Activated CD4-positive, alpha-beta T cell treated with anti-CD3 and anti-CD28 coated beads for 24 hours (primary cell): ENCODE data around the gene DNAJB9.

ENCODE experiments used
- DNase-seq, 2 donors: peaks; one replicate each; pipeline ENCODE4 v3.0.0-alpha.2; 2020; ENCODE audit warnings: low read depth in 2 of 2

The DNAJB9 gene

DNA sequence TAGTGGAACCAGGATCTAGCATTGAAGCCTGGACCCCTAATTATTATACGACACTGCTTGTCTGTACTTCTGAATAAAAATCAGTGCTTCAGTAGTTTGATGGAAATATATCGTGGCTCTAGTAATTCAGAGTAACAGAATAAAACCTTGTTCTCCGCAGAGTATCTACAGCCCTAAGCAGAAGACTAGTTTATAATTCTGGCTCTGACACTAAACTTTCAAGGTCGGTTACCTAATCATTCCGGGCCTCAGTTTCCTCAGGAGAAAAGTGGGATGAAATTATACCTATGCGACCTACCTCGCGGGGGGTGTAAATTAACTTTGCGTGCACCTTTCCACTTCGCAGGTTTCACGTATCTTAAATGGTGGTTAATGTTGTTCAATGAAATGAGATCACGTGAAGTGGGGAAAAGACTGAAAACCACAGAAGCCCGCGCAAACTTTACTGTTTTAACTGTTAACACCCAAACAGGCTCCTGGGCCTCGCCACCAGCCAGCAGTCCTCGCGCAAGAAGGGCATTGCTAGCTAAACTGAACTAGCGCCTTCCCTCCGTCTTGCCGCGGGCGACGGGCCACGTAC is 783 bp upstream of the DNAJB9 start:
- DNase-seq: peak in 1 of 2 donors; percentile 25

DNA sequence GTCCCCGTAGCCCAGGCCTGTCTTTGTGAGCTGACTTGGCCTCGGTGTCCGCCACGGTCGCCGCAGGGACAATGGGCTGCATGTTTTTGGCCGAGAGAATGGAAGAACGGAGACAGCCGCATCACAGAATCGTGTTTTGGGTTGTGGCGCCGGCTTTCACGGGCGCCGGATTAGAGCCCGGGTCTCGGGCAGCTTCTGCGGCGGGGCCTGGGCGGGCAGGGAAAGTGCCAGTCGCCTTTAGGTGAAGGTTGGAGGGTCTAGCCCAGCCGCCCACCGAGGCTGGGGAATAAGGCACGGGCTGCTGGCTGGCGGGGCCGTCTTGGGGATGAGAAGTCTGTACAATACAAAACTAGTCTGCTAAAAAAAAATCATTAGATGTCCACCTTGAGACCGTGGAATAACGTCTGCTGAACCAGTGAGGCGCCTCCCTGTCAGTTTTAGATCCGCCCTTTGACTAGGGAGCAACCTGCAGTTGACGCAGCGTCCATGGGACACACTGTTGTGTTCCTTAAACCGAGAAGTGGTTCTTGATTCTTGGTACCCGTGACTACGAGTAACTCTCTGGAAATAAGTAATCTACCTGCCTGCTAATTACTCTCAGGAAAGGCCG is 577 bp downstream of the DNAJB9 start:
- peak; percentile 14 to 22 for DNase-seq

DNA sequence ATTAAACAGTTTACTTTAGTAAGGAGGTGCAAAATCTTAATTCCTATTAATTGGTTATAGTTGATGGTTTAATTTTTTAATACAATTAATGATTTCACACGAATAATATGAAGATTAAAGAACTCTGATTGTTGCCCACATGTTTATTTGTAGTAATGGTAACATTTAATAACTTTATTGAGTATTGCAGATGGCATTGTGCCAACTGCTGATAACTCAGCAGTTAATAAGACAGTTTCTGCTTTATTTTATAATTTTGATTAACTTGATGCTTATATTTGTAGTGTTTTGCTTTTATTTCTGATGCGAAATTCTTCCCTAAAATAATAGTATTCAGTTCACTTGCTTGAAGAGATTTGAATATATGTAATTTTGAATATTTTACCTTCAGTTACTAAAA is 2.8 kb downstream of the DNAJB9 start:
- DNase-seq: no peak

- no peak for DNase-seq
These were observed 5.5 kb downstream of the DNAJB9 start for GRCh38 chr7:108575156-108575555.

DNA sequence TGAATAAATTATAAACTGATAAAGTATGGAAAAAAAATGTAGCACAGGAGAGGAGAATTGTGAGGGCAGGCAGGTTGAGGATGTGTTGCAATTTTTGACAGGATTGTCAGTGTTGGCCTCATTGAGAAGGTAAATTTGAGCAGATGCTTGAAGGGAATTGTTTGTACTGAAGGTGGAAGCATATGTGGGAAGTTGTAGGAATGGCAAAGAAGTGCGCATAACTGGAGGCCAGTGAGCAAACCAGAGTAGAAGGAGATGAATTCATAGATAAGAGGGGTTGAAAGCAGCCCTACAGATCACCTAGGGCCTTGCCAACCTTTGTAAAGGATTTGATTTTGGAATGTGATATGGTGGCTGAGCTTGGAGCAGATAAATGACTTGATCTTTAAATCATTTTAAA is 6.4 kb downstream of the DNAJB9 start:
- no peak for DNase-seq

DNA sequence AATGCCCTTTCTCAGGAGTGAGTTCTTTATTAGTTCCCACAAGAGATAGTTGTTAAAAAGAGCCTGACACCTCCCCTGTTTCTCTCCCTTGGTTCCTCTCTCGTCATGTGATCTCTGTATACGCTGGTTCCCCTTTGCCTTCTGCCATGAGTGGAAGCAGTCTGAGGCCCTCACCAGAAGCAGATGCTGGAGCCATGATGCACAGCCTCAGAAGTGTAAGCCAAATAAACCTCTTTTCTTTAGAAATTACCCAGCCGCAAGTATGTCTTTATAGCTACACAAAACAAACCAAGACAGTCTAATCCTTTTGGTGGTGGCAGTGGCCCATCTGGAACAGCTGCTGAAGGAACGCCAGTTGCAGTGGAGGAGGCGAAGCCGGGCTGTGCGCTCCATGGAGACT is 9.3 kb downstream of the DNAJB9 start:
- no peak for DNase-seq

GRCh38 chr7:108580298-108580697 is 10.6 kb downstream of the DNAJB9 start:
- DNase-seq: no peak

GRCh38 chr7:108581655-108582491 is 12.2 kb downstream of the DNAJB9 start:
- no peak for DNase-seq

- no peak for DNase-seq
These were observed 14.5 kb downstream of the DNAJB9 start for GRCh38 chr7:108584211-108584610.

DNA sequence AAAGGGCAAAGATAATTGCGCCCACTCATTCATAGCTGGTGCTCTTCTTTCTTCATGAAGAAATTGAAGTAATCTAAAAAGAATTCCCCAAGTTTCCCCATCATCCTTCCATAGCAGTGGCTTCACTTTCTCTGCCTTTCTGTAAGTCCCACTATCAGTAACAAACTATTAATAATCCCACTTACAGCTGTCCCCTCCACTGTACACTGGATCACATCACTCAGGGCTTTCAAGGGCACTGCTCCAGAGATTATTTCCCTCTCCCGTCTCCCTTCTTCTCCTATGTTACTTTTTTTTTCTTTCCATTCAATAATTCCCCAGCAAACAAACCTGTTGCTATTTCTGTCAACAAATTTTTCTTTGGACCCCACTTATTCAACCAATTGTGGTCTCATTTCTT is 16.2 kb downstream of the DNAJB9 start:
- no peak for DNase-seq

DNA sequence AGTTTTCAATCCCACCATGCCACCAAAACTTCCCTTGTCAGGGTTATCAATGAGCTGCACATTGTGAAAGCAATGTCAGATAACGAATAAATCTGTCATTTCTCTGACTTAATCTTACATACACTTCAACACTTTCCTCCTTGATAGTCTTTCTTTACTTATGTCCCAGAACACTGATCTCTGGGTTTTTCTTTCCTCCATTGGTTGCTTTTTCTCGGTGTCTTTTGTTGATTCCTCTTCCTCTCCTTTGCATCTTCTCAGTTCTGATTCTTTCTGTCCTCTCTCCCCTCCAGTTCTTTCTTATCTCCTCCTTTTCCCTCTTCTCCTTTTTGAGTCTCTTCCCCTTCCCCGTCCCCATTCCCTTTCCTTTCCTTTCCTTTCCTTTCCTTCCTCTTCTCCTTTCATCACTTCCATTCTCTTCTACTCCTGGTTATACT is 16.6 kb downstream of the DNAJB9 start:
- no peak for DNase-seq

- DNase-seq: no peak
These were observed 19.5 kb downstream of the DNAJB9 start for GRCh38 chr7:108589199-108589598.

DNA sequence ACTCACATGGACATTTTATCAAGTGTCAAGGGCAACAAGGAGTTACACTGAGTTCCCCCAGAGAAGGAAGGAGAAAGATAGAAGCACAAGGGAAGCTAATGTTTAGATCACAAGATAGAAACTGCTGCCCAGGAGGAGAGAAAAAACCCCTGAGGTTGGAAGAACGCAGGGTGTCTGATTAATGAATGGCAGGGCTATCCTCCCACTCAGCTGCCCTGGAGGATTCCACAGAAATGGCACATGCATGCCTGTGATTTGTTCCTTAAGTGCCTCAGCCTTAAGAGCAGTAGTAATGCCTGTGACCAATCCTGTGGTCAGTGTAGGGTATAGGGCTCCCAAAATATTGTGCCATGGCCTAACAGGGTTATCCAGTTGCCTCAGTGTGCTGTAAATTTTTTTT is 20.2 kb downstream of the DNAJB9 start:
- DNase-seq: no peak

GRCh38 chr7:108590606-108591005 is 20.9 kb downstream of the DNAJB9 start:
- no peak for DNase-seq

GRCh38 chr7:108592646-108593201 is 23.1 kb downstream of the DNAJB9 start:
- no peak for DNase-seq

GRCh38 chr7:108596560-108596959 is 26.9 kb downstream of the DNAJB9 start:
- DNase-seq: no peak

GRCh38 chr7:108598153-108598552 is 28.5 kb downstream of the DNAJB9 start:
- no peak for DNase-seq

DNA sequence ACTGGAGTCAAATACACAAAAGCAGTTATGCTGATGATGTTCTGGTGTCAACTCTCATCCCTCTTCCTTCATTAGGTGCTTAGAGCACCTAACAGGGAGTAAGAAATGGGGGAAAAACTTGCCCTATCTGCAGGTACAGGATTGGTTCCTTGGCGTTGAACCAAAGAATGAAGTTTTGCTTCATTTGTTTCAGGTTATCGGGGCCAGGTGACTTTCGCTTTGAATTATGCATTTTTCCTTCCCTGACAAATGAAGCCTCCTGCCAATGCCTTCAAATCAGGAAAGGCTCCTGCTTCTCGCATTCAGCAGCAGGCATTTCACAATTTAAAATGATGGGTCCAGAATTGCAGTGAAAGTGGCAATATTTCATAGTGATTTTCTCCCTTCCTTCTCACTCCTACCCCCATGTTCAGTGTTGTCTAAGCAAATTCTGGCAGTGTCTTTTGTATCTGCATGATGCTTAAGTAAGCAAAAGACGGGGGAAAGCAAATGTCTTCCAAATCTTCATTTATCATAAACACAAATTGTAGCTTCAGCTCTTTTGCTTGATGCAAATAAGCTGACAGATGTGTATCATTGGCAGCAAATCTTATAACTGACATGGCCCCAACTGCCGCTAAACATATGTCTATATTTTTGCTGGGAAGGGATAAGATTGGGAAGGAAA is 29.4 kb downstream of the DNAJB9 start:
- no peak for DNase-seq

DNA sequence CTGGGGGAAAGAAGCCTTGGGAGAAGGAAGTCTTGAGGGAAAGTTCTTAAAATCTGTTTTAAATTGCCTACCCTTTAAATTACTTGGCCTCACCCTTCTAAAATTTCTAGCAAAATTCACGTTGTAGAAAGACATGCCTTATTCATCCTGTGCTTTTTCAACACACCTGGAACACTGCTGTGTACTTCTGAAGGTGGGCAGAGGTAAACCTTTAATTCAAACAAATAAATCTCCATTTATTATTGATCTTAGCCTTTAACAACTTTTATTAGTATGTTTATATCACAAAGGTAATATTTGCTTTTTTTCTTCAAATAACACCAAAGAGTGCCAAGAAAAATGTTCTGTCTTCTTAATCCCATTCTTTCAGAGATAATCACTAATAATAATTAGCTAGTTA is 30.7 kb downstream of the DNAJB9 start:
- no peak for DNase-seq

DNA sequence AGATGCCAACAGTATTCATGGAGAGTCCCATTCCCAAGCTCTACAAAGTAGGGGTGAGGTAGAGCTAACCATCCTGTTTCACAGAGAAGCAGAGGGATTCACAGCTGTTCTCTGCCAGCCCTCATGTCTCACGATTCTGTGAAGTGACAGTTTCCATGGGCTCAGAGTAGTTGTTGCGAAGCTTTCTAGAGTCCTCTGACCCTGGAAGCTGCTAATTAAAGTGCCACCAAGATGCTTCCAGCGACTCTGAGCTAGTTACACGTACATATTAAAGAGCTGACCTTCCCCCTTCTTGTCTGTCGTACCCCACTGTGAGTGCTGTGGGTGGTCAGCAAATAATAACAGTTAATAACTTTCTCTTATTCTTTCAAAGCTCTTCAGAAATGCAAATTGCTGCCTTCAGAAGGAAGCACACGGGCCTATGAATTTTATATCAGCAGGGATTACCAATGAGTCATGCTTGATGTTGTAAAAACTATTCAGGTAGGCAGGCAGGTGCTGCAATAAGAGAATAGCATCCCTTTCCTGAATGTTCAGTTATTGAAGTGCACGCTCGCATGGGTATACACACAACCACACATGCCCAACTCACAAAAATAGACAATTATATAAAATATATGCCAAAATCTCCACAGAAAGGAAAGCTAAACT is 34.1 kb downstream of the DNAJB9 start:
- no peak for DNase-seq

DNA sequence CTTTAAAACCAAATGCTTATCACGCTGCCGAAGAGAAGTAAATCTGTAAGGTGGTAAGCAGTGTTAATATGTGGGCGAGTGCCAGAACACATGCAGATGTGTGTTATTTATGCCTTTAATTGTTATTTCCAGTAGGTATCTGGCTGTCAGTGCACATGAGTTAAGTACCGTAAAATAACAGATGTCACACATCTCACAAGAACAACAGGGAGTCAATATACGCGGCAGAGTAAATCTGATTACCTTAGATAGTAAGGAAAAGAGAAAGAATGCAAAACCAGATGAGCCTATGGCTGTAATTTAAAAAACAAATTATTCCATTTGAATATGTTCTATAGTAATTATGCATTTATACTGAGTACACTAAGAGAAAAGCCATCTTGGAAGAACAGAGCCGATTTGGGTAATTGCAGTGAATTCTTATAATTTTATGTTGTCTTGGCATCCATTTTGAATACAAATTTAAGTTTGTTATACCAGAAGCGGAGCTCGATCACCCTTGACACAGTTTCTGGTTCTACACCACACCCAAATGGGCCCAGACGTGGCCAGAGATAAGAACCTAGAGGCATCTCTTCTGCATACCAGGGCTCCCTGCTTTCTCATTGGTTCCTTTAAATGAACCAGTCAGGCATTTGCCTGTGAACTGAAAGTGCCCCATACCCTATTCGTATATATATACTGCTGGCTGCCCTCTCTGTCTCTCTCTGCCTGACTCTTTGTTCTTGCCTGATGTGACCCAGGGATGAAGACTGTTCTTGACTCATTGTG is 34.8 kb downstream of the DNAJB9 start:
- DNase-seq: no peak
